ENCODE measurements around the gene ATAD3C.
"Not testable (repeated sequence)": the region's sequence is repeated elsewhere in the genome, so short reads cannot be mapped to it uniquely, and the experiment has no call there.

Gene ATAD3C

DNA sequence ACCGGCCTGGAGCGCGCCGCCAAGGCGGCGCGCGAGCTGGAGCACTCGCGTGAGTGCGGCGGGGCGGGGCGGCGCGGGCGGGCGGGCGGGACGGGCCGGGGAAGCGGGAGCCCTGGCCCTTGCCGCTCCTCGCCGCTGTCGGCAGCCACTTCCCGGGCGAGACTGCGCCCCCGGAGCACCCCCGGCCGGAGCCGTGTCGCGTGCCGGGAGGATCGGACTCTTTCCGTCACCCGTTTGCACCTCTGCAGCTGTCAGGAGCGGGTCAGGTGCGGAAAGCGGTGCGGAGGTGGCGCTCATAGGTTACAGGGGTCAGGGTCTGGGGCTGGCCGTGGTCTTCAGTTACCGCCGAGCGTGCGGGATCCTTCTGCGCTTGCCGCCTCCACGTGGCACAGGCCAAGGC lies 62.9 kb downstream of the ATAD3C start:
- not testable (repeated sequence) for DNase-seq

DNA sequence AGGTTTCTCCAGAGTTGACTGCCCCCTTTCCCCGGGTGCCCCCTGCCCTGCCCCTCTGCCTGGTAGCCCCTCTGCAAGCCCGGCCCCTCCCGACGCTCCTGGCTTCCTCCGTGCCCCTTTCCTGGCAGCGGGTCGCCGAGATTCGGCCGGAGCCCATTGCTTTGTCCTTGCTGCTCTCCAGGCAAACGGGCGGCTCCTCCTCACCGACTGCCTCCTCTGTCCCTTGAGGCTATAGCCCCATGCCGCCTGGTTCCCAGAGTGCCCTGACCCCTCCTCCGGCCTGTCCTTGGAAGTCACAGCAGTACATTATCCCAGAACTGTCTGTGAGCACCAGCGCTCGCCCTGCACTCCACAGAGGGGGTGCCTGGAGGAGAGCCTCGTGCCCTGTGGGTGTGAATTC lies 64.2 kb downstream of the ATAD3C start:
- not testable (repeated sequence) for DNase-seq

DNA sequence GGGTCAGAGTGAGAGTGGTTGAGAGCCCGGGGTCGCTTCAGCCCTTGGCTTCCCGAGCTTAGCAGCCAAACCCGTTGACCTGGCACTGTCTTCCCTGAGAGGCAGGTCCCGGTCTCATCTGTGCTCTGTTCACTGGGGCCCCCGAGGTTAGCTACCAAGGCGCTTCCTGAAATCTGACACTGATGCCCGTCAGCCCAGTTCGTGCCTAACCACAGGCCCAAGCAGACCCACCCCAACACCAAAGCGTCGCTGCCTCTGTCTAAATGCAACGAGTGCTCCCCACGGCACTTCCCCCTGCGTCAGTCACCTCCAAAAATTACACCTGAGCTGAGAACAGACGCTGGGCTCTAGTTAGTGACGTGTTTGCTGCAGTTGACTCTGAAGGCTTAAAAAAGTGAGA lies 64.9 kb downstream of the ATAD3C start:
- DNase-seq = not testable (repeated sequence)

DNA sequence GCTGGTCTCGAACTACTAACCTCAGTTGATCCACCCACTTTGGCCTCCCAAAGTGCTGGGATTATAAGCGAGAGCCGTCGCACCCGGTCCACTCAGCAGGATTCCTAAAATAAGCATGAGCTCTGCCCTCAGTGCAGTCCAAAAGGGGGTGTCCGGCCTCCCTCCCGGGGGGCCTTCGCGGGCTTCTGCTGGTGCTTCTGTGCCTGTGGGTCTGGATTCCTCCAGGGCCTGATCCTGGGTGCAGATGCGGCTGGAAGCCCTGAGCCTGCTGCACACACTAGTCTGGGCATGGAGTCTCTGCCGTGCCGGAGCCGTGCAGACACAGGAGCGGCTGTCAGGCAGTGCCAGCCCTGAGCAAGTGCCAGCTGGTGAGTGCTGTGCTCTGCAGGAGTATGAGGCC lies 67.4 kb downstream of the ATAD3C start:
- DNase-seq = not testable (repeated sequence)

DNA sequence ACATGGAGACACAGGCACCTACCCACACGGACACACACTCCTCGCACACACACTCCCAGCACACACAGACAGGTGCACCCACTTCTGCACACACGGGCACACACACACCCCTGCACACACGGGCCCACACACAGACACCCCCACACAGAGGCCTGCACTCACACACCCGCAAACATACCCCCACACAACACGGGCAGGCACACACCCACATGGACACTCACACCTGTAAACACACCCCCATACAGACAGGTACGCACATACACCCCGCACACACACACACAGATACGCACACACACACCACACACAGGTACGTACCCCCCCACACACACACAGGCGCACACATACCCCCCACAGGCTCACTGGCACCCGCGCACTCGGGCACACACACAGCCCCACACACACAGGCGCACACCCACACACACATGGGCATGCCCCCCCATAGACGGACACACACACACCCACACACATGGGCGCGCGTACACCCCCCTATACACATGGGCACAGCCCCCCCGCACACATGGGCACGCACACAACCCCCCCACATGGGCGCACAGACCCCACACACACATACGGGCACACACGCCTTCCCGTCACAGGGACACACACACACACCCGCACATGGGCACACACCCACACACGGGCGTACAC lies 68.6 kb downstream of the ATAD3C start:
- DNase-seq = no peak

DNA sequence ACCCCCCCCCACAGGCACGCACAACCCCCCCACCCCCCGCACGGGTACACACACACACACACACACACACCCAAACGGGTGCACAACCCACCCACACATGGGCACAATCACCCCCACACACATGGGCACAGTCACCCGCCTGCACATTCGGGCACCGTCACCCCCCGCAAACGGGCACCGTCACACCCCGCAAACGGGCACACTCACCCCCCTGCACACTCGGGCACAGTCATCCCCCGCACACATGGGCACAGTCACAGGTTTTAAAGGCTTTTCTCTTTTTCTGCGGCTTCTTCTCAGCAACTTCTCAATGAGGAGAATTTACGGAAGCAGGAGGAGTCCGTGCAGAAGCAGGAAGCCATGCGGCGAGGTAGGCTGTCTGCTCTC lies 69.1 kb downstream of the ATAD3C start:
- not testable (repeated sequence) for DNase-seq

All from kidney glomerular epithelial cell (primary cell).